Hepatocyte (in vitro differentiated cells): ENCODE data around the gene BIN2. TPM values are rescaled to one million over a fixed set of nuclear protein-coding genes. Genes with fewer than 3 reads are reported as not detected.
A peak's percentile ranks its signal among the peaks of the same experiment; 100 is the strongest.

Experiments
- DNase-seq: peaks from one replicate; pipeline ENCODE4 v3.0.0-alpha.2; 2016; ENCODE audit warnings: low spot score
- H2AFZ ChIP-seq: fragments of 200-600 bp; sonication (generic); 2 replicates; pipeline ENCODE4 v1.6.0; 2016; ENCODE audit warnings: antibody characterized with exemption, mild to moderate bottlenecking
- H3K27ac ChIP-seq: fragments of 200-600 bp; sonication (generic); 2 replicates; pipeline ENCODE4 v1.5.1; 2016; ENCODE audit warnings: mild to moderate bottlenecking
- H3K27me3 ChIP-seq: fragments of 200-600 bp; sonication (generic); 2 replicates; pipeline ENCODE4 v1.6.1; 2016
- H3K36me3 ChIP-seq: fragments of 200-600 bp; sonication (generic); replicated peaks from 2 replicates; pipeline ENCODE4 v1.5.1; 2016; ENCODE audit warnings: low read depth; ENCODE audit not compliant: insufficient read depth
- H3K4me1 ChIP-seq: fragments of 200-600 bp; sonication (generic); 2 replicates; pipeline ENCODE4 v1.5.1; 2016; ENCODE audit warnings: mild to moderate bottlenecking, moderate library complexity; ENCODE audit not compliant: insufficient read depth
- H3K4me2 ChIP-seq: fragments of 200-600 bp; sonication (generic); 2 replicates; pipeline ENCODE4 v1.6.0; 2016
- H3K4me3 ChIP-seq: fragments of 200-600 bp; sonication (generic); 2 replicates; pipeline ENCODE4 v1.5.1; 2016; ENCODE audit warnings: mild to moderate bottlenecking
- H3K79me2 ChIP-seq: fragments of 200-600 bp; sonication (generic); 2 replicates; pipeline ENCODE4 v1.6.0; 2017; ENCODE audit warnings: mild to moderate bottlenecking
- H3K9me2 ChIP-seq: fragments of 200-600 bp; sonication (generic); replicated peaks from 2 replicates; pipeline ENCODE4 v1.6.0; 2017; ENCODE audit warnings: mild to moderate bottlenecking; ENCODE audit not compliant: insufficient read depth
- H3K9me3 ChIP-seq: fragments of 200-600 bp; sonication (generic); 2 replicates; pipeline ENCODE4 v1.5.1; 2016; ENCODE audit warnings: low read depth, mild to moderate bottlenecking
- H4K20me1 ChIP-seq: fragments of 200-600 bp; sonication (generic); 2 replicates; pipeline ENCODE4 v1.6.0; 2016; ENCODE audit warnings: mild to moderate bottlenecking; ENCODE audit not compliant: insufficient read depth, poor library complexity, severe bottlenecking
- EZH2 ChIP-seq: fragments of 200-600 bp; sonication (generic); IDR thresholded peaks from 2 replicates; pipeline ENCODE4 v1.6.1; 2016; ENCODE audit warnings: antibody characterized with exemption, mild to moderate bottlenecking, borderline replicate concordance
- EZH2phosphoT487 ChIP-seq: fragments of 200-600 bp; sonication (generic); IDR thresholded peaks from one replicate; pipeline ENCODE4 v1.6.1; 2018; ENCODE audit warnings: antibody characterized with exemption, mild to moderate bottlenecking, low read depth, moderate library complexity; ENCODE audit not compliant: unreplicated experiment, severe bottlenecking
- WGBS: methylation state at CpG from one replicate; pipeline ENCODE4 v1.1.6; 2016; ENCODE audit warnings: low lambda C conversion rate; ENCODE audit errors: missing lambda C conversion rate; 5-methylcytosine and 5-hydroxymethylcytosine counted together
- polyA plus RNA-seq: library from polyadenylated mRNA; unstranded; fragments of >200 nt; fragmentation: Nextera tagmentation; extraction: Ambion mirVana; gene quantifications from 2 replicates; pipeline ENCODE4 v1.2.1, GENCODE V29; 2016
- total RNA-seq: library from RNA; depleted of rRNA; stranded (reverse); fragments of >200 nt; gene quantifications from 2 replicates; pipeline ENCODE4 v1.2.3, GENCODE V29; 2014
- TF ChIP-seq, protein P1 (sequence below): fragments of 200-600 bp; sonication (generic); IDR thresholded peaks from 2 replicates; pipeline ENCODE4 v1.5.1; 2016; ENCODE audit warnings: antibody characterized with exemption, mild to moderate bottlenecking; ENCODE audit not compliant: poor library complexity

BIN2 gene
- total RNA-seq (0.07 TPM in 1 of 2 replicates, not detected in the other), polyA plus RNA-seq (0.18 TPM in 1 of 2 replicates, not detected in the other)

DNA sequence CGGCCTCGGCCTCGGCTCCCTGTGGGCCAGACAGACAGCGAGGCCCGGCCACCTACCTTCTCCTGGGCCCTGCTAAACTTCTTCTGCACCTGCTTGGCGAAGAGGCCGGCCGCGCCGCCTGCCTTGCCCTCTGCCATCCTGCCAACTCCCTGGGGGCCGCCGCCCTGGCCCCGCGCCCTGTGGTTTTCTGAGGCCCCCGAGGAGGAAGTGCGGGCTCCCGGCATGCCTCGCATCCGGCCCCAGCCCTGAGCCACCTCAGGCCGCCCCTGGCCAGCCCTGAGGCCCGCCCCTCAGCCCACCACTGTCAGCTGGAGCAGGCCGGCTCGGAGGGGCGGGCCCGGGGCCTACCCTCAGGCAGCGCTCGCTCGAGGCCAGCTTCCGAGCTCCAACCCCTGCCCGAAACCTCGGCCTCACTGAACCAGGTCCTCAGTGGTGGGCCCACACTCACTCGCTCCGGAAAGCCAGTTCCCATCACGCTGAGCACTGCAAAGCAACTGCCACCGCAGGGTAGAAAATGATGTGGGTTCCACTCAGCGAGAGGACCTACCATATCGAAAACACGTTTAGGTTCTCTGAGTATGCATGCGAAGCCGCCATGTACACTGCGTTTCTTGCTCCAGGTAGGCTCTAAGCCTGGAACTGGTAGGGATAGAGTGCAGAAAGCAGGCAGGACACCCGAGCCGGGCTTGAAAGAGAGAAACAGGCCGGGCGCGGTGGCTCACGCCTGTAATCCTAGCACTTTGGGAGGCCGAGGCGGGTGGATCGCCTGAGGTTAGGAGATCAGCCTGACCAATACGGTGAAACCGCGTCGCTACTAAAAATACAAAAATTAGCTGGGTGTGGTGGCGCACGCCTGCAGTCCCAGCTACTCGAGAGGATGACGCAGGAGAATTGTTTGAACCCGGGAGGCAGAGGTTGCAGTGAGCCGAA lies at the start of gene BIN2:
TSS of gene BIN2 (minus strand) at position 209 of the 930 bp plus-strand sequence. CDS start at position 137, 72 bp downstream.
- WGBS = 98% methylated on average over 50 of the region's 60 CpGs
- Histone ChIP-seq H3K27me3 (no peaks in the 10 kb centered on the region), H3K9me3 (no peaks in the 10 kb centered on the region), H3K4me2 (no peak within 1 kb of the TSS), H4K20me1 (no peaks in the 10 kb centered on the region), H3K4me3 (no peak within 1 kb of the TSS), H3K27ac (no peak within 1 kb of the TSS), H3K36me3 (no peaks in the 10 kb centered on the region), H3K4me1 (no peaks in the 10 kb centered on the region), H3K9me2 (no peaks in the 10 kb centered on the region), H3K79me2 (no peaks in the 10 kb centered on the region), H2AFZ (no peak within 1 kb of the TSS)
- no peak for TF ChIP-seq EZH2
- TF ChIP-seq, protein P1, sequence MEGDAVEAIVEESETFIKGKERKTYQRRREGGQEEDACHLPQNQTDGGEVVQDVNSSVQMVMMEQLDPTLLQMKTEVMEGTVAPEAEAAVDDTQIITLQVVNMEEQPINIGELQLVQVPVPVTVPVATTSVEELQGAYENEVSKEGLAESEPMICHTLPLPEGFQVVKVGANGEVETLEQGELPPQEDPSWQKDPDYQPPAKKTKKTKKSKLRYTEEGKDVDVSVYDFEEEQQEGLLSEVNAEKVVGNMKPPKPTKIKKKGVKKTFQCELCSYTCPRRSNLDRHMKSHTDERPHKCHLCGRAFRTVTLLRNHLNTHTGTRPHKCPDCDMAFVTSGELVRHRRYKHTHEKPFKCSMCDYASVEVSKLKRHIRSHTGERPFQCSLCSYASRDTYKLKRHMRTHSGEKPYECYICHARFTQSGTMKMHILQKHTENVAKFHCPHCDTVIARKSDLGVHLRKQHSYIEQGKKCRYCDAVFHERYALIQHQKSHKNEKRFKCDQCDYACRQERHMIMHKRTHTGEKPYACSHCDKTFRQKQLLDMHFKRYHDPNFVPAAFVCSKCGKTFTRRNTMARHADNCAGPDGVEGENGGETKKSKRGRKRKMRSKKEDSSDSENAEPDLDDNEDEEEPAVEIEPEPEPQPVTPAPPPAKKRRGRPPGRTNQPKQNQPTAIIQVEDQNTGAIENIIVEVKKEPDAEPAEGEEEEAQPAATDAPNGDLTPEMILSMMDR = no peak
- no peak for TF ChIP-seq EZH2phosphoT487
- no peak for DNase-seq

DNA sequence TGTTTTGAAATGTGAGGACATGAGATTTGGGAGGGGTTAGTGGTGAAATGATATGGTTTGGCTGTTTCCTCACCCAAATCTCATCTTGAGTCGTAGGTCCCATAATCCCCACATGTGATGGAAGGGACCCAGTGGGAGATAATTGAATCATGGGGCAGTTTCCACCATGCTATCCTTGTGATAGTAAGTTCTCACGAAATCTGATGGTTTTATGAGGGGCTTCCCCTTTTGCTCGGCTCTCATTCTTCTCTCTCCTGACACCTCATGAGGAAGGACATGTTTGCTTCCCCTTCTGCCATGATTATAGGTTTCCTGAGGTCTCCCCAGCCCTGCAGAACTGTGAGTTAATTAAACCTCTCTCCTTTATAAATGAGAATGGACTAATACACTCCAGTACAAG lies 49.2 kb upstream of the BIN2 start:
- no peaks in the 10 kb centered on the region for H3K36me3 ChIP-seq
- H4K20me1 ChIP-seq = no peaks in the 10 kb centered on the region
- peaks cover 10% of the 10 kb centered on the region for H3K4me1 ChIP-seq
- 88% methylated on average over 3 of the region's 3 CpGs for WGBS
- H3K27ac ChIP-seq = no peak overlapping the region
- H3K79me2 ChIP-seq = no peaks in the 10 kb centered on the region
- no peak overlapping the region for H3K4me3 ChIP-seq
- no peak overlapping the region for H2AFZ ChIP-seq
- TF ChIP-seq EZH2phosphoT487 = no peak
- TF ChIP-seq, protein P1 = no peak
- H3K9me3 ChIP-seq = no peaks in the 10 kb centered on the region
- H3K9me2 ChIP-seq = no peaks in the 10 kb centered on the region
- H3K4me2 ChIP-seq = no peak overlapping the region
- DNase-seq = no peak
- H3K27me3 ChIP-seq = no peaks in the 10 kb centered on the region

DNA sequence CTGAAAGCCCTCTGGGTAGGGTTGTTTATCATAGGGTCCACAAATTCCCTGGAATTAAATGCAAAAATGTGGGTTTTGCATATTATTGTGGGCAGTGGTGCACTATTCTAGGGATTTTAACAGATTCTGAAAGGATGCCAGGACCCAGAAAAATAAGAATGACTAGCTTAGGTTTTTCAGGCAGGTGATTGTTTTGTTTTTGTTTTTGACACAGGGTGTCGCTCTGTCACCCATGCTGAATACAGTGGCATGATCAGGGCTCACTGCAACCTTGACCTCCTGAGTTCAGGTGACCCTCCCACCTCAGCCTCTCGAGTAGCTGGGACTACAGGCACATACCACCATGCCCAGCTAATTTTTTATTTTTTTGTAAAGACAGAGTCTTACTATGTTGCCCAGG lies 48.0 kb upstream of the BIN2 start:
- Histone ChIP-seq H3K9me2 (no peaks in the 10 kb centered on the region), H3K27ac (peak overlapping the region; percentile 82), H3K79me2 (no peaks in the 10 kb centered on the region), H2AFZ (no peak overlapping the region), H3K9me3 (no peaks in the 10 kb centered on the region), H4K20me1 (no peaks in the 10 kb centered on the region), H3K27me3 (no peaks in the 10 kb centered on the region), H3K4me2 (peak overlapping the region; percentile 55), H3K4me1 (peaks cover 10% of the 10 kb centered on the region), H3K36me3 (no peaks in the 10 kb centered on the region), H3K4me3 (no peak overlapping the region)
- DNase-seq = no peak
- 79% methylated on average over 2 of the region's 2 CpGs for WGBS
- TF ChIP-seq EZH2 (no peak), EZH2phosphoT487 (no peak)

DNA sequence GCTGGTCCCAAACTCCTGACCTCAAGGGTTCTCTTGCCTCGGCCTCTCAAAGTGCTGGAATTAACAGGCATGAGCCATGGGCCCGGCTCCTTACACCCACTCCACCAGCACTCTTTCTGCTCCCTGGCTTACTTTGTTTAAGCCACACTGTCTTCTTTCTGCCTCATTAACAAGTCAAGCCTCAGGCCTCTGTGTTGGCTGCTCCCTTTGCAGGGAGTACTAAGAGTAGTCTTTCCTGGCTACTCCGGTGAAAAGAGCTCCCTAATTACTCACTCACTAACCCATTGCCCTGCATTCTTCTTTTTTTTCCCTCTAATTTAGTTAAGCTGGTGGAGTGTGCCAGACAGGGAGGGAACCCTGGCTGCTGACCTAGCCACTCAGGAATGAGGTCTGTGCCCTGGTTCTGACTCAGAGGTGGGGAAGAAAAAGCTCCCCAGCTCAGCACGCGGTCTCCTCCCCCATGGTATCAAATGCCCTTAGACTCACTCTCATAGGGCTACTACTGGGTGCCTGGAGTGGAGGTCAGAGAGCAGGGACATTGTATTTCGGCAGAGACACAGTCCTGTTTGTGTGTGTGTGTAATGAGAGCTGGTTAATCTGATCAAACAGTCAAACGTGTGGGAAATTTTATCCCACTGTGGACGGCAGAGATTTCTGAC lies 47.5 kb upstream of the BIN2 start:
- 16% methylated on average over 8 of the region's 8 CpGs for WGBS
- TF ChIP-seq, protein P1 = no peak
- no peak for TF ChIP-seq EZH2phosphoT487
- no peak for TF ChIP-seq EZH2
- no peaks in the 10 kb centered on the region for H3K79me2 ChIP-seq
- no peak overlapping the region for H3K4me3 ChIP-seq
- no peak overlapping the region for H2AFZ ChIP-seq
- no peaks in the 10 kb centered on the region for H4K20me1 ChIP-seq
- H3K9me3 ChIP-seq = no peaks in the 10 kb centered on the region
- peaks cover 10% of the 10 kb centered on the region for H3K4me1 ChIP-seq
- H3K27me3 ChIP-seq = no peaks in the 10 kb centered on the region
- peak overlapping the region; percentile 82 for H3K27ac ChIP-seq
- DNase-seq = peak; percentile 90
- no peaks in the 10 kb centered on the region for H3K9me2 ChIP-seq
- H3K36me3 ChIP-seq = no peaks in the 10 kb centered on the region
- H3K4me2 ChIP-seq = peak overlapping the region; percentile 55
